Retinal pigment epithelial cell (primary cell): ENCODE data around the gene UBAP1.

Source experiments
- DNase-seq: peaks from one replicate; pipeline ENCODE4 v3.0.0-alpha.2; 2010; ENCODE audit warnings: low read depth
- H3K4me3 ChIP-seq: 2 replicates; pipeline ENCODE4 v1.5.1; 2011; ENCODE audit warnings: mild to moderate bottlenecking, low read length, control low read depth, moderate library complexity
- TF ChIP-seq, protein P1 (sequence below): conservative IDR thresholded peaks from 2 replicates; pipeline ENCODE4 v1.5.1; 2011; ENCODE audit warnings: low read depth, low read length, control low read depth, inconsistent platforms

UBAP1 gene

DNA sequence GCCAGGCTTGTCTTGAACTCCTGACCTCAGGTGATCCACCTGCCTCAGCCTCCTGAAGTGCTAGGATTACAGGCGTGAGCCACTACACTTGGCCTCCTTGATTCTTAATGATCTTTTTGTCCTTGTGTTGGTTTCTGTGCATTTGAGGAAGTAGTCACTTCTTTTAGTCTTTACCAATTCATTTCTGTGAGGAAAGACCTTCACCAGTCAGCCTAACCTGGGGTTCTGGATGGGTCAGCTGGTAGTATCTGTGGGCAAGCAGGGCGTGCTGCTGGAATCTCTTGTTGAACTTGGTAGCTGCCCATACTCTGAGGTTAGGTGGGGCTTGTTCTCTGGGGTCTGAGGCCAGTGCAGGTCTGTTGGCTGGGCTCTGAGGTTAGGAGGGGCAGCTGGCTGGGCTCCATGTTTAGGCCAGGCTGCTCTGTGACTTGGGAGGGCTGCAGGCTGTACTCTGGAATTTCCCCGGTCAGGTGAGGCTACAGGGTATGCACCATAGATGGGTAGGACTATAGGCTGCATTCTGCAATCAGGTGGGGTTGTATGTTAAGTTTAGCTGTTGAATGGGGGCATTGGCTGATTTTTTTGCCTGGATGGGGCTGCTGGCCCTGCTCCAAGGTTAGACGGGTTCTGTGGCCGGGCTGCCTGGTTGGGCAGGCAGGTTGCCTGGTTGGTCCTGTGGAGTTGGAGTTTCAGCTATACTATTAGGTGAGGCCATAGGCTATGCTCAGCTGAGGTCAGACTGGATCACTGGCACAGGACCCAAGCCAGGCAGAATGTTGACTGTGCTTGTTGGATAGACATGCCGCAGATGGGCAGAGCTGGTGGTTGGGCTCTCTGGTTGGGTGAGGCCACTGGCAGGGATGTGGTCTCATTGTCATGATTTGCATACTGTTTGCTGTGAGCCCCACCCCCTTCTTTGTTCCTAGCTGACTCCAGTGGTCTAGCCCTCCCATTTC is 19.2 kb downstream of the UBAP1 start:
- DNase-seq: no peak
- no peak overlapping the region for H3K4me3 ChIP-seq
- TF ChIP-seq, protein P1, sequence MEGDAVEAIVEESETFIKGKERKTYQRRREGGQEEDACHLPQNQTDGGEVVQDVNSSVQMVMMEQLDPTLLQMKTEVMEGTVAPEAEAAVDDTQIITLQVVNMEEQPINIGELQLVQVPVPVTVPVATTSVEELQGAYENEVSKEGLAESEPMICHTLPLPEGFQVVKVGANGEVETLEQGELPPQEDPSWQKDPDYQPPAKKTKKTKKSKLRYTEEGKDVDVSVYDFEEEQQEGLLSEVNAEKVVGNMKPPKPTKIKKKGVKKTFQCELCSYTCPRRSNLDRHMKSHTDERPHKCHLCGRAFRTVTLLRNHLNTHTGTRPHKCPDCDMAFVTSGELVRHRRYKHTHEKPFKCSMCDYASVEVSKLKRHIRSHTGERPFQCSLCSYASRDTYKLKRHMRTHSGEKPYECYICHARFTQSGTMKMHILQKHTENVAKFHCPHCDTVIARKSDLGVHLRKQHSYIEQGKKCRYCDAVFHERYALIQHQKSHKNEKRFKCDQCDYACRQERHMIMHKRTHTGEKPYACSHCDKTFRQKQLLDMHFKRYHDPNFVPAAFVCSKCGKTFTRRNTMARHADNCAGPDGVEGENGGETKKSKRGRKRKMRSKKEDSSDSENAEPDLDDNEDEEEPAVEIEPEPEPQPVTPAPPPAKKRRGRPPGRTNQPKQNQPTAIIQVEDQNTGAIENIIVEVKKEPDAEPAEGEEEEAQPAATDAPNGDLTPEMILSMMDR: no peak

DNA sequence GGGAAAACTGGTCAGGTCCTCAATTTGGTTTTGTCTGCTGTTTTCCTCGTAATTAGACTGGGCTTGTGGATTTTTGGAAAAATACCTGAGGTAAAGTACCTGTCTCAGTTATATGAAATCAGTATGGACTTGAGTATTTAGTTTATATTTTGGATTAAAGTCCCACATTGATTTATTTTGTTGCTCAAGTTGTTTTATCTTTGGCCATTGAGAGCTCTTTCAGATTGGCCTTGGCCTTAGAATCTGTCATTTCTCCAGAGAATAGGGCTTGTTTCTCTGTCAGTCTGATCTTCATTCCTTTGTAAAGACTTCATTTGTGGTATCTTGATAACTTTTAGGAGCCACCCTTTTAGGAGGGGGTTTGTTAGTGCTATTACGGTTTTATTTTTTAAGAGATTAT is 21.2 kb downstream of the UBAP1 start:
- no peak overlapping the region for H3K4me3 ChIP-seq
- TF ChIP-seq, protein P1: no peak
- no peak for DNase-seq

DNA sequence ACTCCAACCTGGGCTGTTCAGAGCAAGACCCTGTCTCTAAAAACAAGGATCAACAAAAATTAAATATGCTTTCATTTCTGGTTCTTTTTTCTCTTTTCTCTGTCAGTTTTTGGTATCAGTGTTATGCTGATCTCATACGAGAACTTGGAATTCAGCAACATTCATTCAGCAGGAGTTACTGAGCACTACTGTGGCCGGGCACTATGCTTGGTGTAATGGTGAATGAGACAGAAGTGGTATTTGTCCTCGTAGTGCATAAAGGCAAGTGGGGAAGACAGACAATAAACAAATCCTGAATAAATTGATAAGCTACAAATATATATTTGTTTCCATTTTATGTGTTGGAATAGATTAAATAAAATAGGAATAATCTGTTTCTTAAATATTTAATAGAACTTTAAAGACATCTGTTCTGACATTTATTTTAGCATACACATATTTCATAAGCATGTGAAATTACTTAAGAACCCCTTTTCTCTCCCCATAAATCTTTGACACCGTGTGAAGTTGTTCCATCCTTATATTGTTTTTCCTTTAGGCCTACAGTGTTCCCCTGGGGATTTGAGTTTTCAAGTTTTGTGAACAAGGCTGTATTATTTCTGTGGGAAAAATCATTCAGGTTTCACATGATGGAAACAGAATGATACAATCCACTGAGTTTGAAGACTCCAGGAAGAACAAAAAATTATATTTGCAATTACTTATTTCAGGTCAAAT is 24.6 kb downstream of the UBAP1 start:
- DNase-seq: no peak
- no peak overlapping the region for H3K4me3 ChIP-seq
- TF ChIP-seq, protein P1: no peak

DNA sequence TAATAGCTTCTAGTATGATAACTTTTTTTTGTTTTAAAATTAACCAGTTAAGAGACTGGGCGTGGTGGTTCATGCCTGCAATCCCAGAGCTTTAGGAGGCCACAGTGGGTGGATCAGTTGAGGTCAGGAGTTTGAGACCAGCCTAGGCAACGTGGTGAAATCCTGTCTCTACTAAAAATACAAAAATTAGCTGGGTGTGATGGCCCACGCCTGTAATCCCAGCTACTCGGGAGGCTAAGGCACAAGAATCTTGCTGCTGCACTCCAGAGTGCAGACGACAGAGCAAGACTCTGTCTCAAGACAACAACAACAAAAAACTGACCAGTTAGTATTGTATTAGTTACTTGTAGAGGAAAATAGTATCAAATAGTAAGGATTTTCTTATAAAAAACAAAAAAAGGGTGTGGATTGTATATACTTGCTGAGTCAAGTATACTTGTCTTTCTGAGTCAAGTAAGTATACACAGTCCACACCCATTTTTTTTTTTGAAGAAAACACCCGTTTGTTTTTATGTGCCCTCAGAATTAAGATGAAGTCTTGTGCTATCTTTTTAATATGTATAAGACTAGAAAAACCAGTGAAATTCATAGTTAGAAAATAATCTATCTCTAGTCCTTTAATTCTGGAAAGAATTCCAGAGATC is 25.3 kb downstream of the UBAP1 start:
- TF ChIP-seq, protein P1: no peak
- DNase-seq: no peak
- no peak overlapping the region for H3K4me3 ChIP-seq

DNA sequence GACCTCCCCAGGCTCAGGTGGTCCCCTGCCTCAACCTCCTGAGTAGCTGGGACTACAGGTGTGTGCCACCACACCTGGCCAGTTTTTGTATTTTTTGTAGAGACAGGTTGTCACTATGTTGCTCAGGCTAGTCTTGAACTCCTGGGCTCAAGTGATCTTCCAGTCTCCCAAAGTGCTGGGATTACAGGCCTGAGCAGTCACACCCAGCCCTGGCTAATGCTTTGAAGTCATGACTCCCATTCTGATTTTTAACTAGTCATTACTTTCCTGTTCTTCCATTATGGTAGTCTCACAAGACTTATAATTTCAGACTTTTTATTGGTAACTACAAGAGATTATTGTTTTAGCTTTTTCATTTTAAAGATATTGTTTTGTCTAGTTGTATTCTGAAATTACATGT is 26.3 kb downstream of the UBAP1 start:
- DNase-seq: no peak
- TF ChIP-seq, protein P1: no peak
- no peak overlapping the region for H3K4me3 ChIP-seq

DNA sequence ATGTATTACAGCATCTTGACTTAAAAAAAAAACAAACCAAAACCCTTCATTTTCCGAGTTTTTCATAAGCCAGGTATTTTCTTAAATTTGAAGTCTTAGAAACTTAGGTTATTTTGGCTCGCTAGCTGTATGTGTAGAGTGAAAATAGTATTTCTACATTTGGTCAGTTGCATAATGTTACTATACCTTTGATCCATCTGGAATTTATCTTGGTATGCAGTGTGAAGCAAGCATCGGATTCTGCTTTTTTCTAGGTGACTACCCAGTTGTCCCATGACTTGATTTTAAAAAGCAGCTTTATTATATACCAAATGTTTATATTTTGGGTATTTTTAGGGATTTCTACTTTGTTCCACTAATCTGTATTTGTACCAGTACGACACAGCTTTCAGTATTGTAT is 27.7 kb downstream of the UBAP1 start:
- DNase-seq: no peak
- TF ChIP-seq, protein P1: no peak
- no peak overlapping the region for H3K4me3 ChIP-seq
